ENCODE measurements around the gene GPR12. TPM values are rescaled to one million over a fixed set of nuclear protein-coding genes. Genes with fewer than 3 reads are reported as not detected.

GPR12 gene
- total RNA-seq, 1 donor from 2014 or later = 0.14 TPM

DNA sequence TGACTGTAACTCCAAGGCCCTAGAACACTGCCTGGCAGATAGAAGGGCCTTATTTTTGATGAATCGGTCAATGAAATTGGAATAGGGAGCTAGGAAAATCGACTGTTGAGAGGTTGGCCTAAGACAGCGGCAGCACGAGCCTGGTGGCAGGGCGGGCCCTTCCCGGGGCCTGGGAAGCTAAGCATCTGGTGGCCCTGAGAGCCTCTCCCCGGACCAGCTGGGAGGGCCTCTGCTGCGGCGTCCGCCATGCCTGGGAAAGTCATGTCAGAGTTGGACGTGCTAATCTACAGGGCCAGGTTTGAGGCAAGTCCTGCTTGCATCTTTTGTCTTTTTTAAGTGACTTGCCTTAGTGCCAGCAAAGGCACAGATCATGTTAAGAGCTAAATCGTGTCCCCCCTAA lies 11.2 kb upstream of the GPR12 start:
- Histone ChIP-seq H3K27ac (replicated peaks) (no peak overlapping the region), H3K36me3 (no peaks in the 10 kb centered on the region), H3K27me3 (ENCODE audit: low read depth) (peaks cover 10% of the 10 kb centered on the region), H3K4me1 (no peaks in the 10 kb centered on the region), H3K9me3 (replicated peaks) (no peaks in the 10 kb centered on the region), H3K4me3 (no peak overlapping the region)
- no peak for DNase-seq
- TF ChIP-seq, protein P1, sequence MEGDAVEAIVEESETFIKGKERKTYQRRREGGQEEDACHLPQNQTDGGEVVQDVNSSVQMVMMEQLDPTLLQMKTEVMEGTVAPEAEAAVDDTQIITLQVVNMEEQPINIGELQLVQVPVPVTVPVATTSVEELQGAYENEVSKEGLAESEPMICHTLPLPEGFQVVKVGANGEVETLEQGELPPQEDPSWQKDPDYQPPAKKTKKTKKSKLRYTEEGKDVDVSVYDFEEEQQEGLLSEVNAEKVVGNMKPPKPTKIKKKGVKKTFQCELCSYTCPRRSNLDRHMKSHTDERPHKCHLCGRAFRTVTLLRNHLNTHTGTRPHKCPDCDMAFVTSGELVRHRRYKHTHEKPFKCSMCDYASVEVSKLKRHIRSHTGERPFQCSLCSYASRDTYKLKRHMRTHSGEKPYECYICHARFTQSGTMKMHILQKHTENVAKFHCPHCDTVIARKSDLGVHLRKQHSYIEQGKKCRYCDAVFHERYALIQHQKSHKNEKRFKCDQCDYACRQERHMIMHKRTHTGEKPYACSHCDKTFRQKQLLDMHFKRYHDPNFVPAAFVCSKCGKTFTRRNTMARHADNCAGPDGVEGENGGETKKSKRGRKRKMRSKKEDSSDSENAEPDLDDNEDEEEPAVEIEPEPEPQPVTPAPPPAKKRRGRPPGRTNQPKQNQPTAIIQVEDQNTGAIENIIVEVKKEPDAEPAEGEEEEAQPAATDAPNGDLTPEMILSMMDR (IDR thresholded peaks at IDR 0.05; ENCODE audit: borderline replicate concordance) = no peak
- intact Hi-C loops (cut with micrococcal nuclease) = no loop called here

DNA sequence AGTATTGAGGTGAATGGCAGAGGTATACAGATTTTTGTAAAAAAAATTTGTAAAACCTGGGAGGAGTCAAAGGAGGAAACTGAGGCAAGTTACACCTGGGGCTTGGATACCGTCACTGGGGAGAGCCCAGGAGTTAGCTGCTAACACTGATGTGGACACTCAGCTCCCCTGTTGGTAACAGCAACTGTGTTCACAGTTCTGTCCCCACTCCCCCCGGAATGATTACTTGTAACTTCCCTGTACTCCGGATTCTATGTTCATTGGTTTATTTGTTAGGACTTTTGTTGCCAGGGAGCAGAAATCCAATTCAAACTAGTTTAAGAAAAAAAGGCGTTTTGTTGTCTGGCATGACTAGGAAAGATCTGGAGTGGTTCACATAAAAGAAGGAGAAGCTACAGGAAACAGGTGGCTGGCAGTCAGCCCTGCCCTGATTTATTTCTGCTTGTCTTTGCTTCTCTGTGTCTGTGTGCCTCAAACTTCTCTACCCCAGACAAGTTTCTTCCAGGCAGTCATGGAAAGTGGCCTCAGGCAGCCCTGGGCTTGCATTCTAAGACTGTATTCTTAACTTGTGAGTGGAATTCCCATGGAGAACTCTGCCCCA lies 2.3 kb upstream of the GPR12 start:
- TF ChIP-seq, protein P1 (IDR thresholded peaks at IDR 0.05; ENCODE audit: borderline replicate concordance) = no peak
- H3K36me3 ChIP-seq = no peaks in the 10 kb centered on the region
- H3K4me1 ChIP-seq = peaks cover 14% of the 10 kb centered on the region
- no peaks in the 10 kb centered on the region for H3K9me3 ChIP-seq (replicated peaks)
- H3K27me3 ChIP-seq (ENCODE audit: low read depth) = peaks cover 98% of the 10 kb centered on the region
- no peak overlapping the region for H3K27ac ChIP-seq (replicated peaks)
- intact Hi-C loops (cut with micrococcal nuclease) = no loop called here
- no peak for DNase-seq
- H3K4me3 ChIP-seq = no peak overlapping the region

DNA sequence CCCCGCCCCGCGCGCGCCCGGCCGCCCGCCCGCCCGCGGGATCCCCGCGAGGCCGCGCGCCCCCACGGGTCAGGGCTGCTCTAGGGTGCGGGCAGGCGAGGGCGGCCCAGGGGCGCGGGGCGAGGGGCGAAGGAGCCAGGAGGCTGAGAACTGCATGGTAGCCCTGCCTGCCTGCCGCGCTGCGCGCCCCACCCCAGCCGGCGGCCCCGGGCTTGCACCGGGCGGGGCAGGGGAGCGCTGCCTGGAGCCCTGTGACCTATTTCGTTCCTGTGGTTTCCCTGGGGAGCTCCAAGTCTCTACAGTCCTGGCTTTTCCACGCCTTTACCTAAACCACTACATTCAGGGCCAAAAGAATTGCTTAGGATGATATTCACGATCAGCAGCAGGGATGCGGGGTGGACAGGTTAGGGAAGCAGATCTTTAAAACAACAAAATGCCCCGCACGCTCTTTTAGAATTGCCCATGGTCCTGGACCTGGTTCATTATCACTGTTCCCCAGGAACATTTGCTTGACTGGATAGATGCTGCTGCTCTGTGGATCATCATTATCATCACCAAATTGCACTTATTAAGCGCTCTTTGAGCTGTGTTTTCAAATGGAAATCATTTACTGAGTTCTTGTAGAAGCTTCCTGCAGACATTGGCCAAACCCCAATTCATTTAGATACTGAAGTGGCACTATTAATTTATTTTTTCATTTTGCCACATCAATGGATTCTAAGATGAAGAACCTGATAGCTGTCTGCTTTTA lies 421 bp upstream of the GPR12 start:
- H3K9me3 ChIP-seq (replicated peaks) = no peaks in the 10 kb centered on the region
- intact Hi-C loops (cut with micrococcal nuclease) = no loop called here
- no peak overlapping the region for H3K27ac ChIP-seq (replicated peaks)
- TF ChIP-seq, protein P1 (IDR thresholded peaks at IDR 0.05; ENCODE audit: borderline replicate concordance) = no peak
- DNase-seq = no peak
- peak overlapping the region; percentile 61 for H3K4me3 ChIP-seq
- H3K36me3 ChIP-seq = no peaks in the 10 kb centered on the region
- peaks cover 14% of the 10 kb centered on the region for H3K4me1 ChIP-seq
- H3K27me3 ChIP-seq (ENCODE audit: low read depth) = peaks cover 99% of the 10 kb centered on the region

DNA sequence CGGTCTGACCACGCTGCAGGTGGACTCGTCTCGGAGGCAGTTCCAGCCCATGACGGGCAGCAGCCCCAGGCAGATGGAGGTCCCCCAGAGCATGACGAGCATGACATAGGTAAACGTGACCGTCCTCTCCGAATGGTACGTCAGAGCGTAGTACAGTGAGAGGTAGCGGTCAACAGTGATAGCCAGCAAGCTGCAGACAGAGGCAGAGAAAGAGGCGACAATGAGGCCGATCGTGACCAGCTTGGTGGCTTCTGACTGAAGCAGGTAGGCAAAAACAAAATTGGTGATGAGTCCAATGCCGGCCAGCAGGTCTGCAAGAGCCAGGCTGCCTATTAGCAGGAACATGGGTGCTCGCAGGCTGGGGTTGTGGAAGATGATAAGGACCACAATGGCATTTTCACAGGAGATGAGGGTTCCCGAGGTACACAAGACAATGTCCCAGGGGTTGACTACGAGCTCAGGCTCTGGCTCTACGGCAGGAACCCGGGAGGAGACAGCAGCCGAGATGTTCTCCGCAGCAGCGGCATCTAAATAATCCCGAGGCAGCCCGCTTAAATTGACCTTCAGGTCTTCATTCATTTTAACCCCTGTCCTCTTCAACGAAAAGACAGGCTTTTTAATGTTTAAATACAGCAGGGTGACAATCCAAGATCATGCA lies 1.2 kb downstream of the GPR12 start:
- TF ChIP-seq, protein P1 (IDR thresholded peaks at IDR 0.05; ENCODE audit: borderline replicate concordance) = no peak
- DNase-seq = no peak
- H3K36me3 ChIP-seq = no peaks in the 10 kb centered on the region
- H3K27ac ChIP-seq (replicated peaks) = no peak overlapping the region
- H3K4me1 ChIP-seq = peaks cover 14% of the 10 kb centered on the region
- H3K27me3 ChIP-seq (ENCODE audit: low read depth) = peaks cover 94% of the 10 kb centered on the region
- no peaks in the 10 kb centered on the region for H3K9me3 ChIP-seq (replicated peaks)
- peak overlapping the region; percentile 61 for H3K4me3 ChIP-seq
- intact Hi-C loops (cut with micrococcal nuclease) = no loop called here

DNA sequence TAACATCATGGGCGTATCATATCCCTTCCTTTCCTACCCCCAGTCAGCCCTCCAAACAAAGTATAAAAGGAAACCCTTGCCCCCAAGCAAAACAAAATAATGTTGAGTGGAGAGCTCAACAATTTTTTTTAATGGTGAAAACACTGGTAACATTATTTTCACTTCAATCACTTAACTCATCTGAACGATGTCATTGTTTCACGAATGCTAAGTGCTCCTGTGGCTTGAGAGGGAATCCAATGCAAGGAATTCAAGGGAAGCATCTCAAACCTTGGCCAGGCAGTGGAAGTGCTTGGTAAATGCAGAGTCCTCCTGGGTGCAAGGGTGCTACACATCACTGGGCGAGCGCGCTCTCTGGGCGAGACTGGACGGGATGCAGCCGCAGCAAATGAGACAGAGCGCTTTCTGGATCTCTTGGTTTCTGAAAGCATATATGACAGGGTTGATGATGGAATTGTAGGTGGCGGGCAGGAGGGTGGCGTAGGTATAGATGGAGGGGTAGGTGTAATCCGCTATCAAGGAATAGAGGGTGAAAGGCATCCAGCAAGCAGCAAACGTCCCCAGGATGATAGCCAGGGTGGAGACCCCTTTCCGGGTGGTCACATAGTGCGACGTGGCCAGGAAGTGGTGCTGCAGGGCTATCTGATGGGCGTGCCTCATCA lies 2.0 kb downstream of the GPR12 start:
- intact Hi-C loops (cut with micrococcal nuclease) = no loop called here
- no peaks in the 10 kb centered on the region for H3K9me3 ChIP-seq (replicated peaks)
- H3K36me3 ChIP-seq = no peaks in the 10 kb centered on the region
- TF ChIP-seq, protein P1 (IDR thresholded peaks at IDR 0.05; ENCODE audit: borderline replicate concordance) = no peak
- peaks cover 14% of the 10 kb centered on the region for H3K4me1 ChIP-seq
- no peak overlapping the region for H3K4me3 ChIP-seq
- no peak overlapping the region for H3K27ac ChIP-seq (replicated peaks)
- DNase-seq = no peak
- H3K27me3 ChIP-seq (ENCODE audit: low read depth) = peaks cover 86% of the 10 kb centered on the region

Measured in left ventricle myocardium inferior (tissue), 1 donor.